Measurements from ENCODE around the gene ATG101. TPM values are rescaled to one million over a fixed set of nuclear protein-coding genes. Genes with fewer than 3 reads are reported as not detected.
A peak's percentile ranks its signal among the peaks of the same experiment; 100 is the strongest.

Gene ATG101
- total and polyA plus RNA-seq, 9 of the 15 experiments (the other 6 are each of a cell fraction or from before 2014, with no cell fraction given) = 2.9 to 52.4 (median 29.7) TPM

DNA sequence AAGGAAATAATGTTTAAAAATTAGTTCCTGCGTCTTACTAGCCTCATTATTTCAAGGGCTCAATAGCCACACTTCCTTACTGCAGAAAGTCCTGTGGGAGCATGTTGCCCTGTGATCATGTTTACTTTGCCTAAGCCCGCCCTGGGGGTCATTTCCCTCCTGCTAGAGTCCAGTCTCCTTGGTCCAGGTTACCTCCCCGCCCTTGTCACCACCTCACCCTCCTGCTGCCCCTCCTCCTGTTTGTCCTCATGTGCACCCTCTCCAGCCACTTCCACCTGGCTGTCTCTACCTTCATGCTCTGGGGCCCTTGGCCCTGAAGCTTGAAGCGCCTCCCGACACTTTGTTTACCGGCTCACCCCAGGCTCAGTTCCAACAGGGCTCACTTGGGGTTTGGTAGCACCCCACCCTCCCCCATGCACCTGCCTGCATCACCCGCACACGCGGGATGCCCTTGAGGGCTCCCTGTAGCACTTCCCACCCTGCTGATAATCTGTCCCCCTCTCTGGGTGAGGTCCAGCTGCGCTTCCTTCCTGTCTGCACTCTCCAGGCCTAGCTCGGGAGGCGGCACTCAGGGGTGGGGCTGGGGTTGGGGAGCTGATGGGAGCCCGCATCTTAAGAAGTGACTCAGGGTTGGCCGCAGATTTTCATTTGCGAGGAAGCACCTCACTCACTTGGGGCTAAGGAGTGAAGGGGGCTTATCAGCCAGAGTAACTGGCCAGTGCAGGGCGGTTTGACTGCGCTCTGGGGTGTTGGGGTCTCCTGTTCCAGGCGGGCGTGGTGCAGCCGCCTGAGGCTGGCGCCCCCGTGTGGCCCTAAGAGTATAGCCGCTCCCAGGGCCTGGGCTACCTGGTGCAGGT, 49.8 kb downstream of the ATG101 start:
- peaks cover 13 to 53% of the 10 kb centered on the region in 2 experiments for H3K27me3 ChIP-seq (ENCODE audit: control insufficient read depth in 2 of 2, insufficient read depth in 2 of 2, low read length in 2 of 2)
- H3K79me2 ChIP-seq (ENCODE audit: control insufficient read depth, insufficient read depth, low read length) = no peaks in the 10 kb centered on the region
- H3K4me3 ChIP-seq = no peak overlapping the region
- WGBS (ENCODE audit: insufficient coverage, low coverage, missing lambda C conversion rate) = 4% methylated on average over 18 of the region's 23 CpGs
- H3K9me3 ChIP-seq (replicated peaks; ENCODE audit: control insufficient read depth, insufficient read depth, low read depth, low read length) = no peaks in the 10 kb centered on the region
- H2AFZ ChIP-seq (ENCODE audit: low read depth, low read length) = no peak overlapping the region
- H4K20me1 ChIP-seq (replicated peaks; ENCODE audit: control insufficient read depth, insufficient read depth, low read length) = no peaks in the 10 kb centered on the region
- H3K9me1 ChIP-seq (ENCODE audit: control insufficient read depth, insufficient read depth, low read length) = no peaks in the 10 kb centered on the region
- ChIA-PET POLR2A (interaction anchor here (0.9 kb wide), 1 partner anchor 13 kb away, joined by 7 read pairs; no protein-coding TSS in a partner anchor), CTCF (ENCODE audit: low intra/inter-chr PET ratio) (interaction anchor here (2.6 kb wide), 1 partner anchor 94 kb away, joined by 11 read pairs; no protein-coding TSS in a partner anchor)
- no peak overlapping the region for H3K27ac ChIP-seq (ENCODE audit: extremely low read depth, low read depth, low read length)
- DNase-seq (ENCODE audit: extremely low read depth in 1 of 4, low spot score in 3 of 4) (peak; percentile 73 to 82 (median 79)), ATAC-seq (peak; percentile 94), FAIRE-seq (no peak)
- H3K4me1 ChIP-seq (replicated peaks in 1 of 2; ENCODE audit: control insufficient read depth in 2 of 2, insufficient read depth in 2 of 2, low read length in 2 of 2) = peaks cover 0 to 14% of the 10 kb centered on the region in 2 experiments; a peak in 2 of 5 replicates
- H3K36me3 ChIP-seq (ENCODE audit: control insufficient read depth, insufficient read depth, low read length) = no peaks in the 10 kb centered on the region
- intact Hi-C loops (cut with micrococcal nuclease) (loop anchor here (5.0 kb wide), 1 partner anchor 37 kb away; no protein-coding TSS in a partner anchor), in situ Hi-C loops (cut with MboI) (loop anchor here (5.0 kb wide), 1 partner anchor 92 kb away; no protein-coding TSS in a partner anchor)
- peak overlapping the region in 1 of 2 experiments; percentile 14; a peak in 1 of 4 replicates for H3K9ac ChIP-seq (ENCODE audit: insufficient read depth in 1 of 2, low read depth in 2 of 2, low read length in 2 of 2)
- no TSS peak for BruUV-seq (replicated peaks)
- H3K4me2 ChIP-seq (ENCODE audit: insufficient read depth, low read length) = no peak overlapping the region
- TF ChIP-seq ZNF41 (CRISPR knock-in tag; conservative IDR thresholded peaks at IDR 0.05) = no peak
- TF ChIP-seq FUS (optimal IDR thresholded peaks at IDR 0.05; ENCODE audit: low read depth, low read length) = no peak
- 0 out of 4 replicates have a peak, but pooled peaks of 1 of the 2 experiments have one; percentile 13 for TF ChIP-seq RCOR1 (IDR thresholded peaks at IDR 0.05; ENCODE audit: borderline replicate concordance in 1 of 2, low read depth in 2 of 2, low read length in 2 of 2)
- no peak for TF ChIP-seq RNF2 (IDR thresholded peaks at IDR 0.05)
- peak in 1 of 2 experiments; percentile 36; a peak in 2 of 4 replicates for TF ChIP-seq RAD21 (CRISPR knock-in tag; conservative IDR thresholded peaks at IDR 0.05 in 1 of 2, IDR thresholded peaks at IDR 0.05 in 1 of 2)
- TF ChIP-seq, protein P1, sequence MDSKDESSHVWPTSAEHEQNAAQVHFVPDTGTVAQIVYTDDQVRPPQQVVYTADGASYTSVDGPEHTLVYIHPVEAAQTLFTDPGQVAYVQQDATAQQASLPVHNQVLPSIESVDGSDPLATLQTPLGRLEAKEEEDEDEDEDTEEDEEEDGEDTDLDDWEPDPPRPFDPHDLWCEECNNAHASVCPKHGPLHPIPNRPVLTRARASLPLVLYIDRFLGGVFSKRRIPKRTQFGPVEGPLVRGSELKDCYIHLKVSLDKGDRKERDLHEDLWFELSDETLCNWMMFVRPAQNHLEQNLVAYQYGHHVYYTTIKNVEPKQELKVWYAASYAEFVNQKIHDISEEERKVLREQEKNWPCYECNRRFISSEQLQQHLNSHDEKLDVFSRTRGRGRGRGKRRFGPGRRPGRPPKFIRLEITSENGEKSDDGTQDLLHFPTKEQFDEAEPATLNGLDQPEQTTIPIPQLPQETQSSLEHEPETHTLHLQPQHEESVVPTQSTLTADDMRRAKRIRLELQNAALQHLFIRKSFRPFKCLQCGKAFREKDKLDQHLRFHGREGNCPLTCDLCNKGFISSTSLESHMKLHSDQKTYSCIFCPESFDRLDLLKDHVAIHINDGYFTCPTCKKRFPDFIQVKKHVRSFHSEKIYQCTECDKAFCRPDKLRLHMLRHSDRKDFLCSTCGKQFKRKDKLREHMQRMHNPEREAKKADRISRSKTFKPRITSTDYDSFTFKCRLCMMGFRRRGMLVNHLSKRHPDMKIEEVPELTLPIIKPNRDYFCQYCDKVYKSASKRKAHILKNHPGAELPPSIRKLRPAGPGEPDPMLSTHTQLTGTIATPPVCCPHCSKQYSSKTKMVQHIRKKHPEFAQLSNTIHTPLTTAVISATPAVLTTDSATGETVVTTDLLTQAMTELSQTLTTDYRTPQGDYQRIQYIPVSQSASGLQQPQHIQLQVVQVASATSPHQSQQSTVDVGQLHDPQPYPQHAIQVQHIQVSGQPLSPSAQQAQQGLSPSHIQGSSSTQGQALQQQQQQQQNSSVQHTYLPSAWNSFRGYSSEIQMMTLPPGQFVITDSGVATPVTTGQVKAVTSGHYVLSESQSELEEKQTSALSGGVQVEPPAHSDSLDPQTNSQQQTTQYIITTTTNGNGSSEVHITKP (IDR thresholded peaks at IDR 0.05; ENCODE audit: partially characterized antibody) = no peak
- no peak for TF ChIP-seq ZNF79 (CRISPR knock-in tag; IDR thresholded peaks at IDR 0.05; ENCODE audit: low read depth)
- no peak for TF ChIP-seq ZNF23 (CRISPR knock-in tag; IDR thresholded peaks at IDR 0.05)
- peak; percentile 62 for TF ChIP-seq ZNF384 (IDR thresholded peaks at IDR 0.05; ENCODE audit: low read depth, low read length)
- TF ChIP-seq, protein P2, sequence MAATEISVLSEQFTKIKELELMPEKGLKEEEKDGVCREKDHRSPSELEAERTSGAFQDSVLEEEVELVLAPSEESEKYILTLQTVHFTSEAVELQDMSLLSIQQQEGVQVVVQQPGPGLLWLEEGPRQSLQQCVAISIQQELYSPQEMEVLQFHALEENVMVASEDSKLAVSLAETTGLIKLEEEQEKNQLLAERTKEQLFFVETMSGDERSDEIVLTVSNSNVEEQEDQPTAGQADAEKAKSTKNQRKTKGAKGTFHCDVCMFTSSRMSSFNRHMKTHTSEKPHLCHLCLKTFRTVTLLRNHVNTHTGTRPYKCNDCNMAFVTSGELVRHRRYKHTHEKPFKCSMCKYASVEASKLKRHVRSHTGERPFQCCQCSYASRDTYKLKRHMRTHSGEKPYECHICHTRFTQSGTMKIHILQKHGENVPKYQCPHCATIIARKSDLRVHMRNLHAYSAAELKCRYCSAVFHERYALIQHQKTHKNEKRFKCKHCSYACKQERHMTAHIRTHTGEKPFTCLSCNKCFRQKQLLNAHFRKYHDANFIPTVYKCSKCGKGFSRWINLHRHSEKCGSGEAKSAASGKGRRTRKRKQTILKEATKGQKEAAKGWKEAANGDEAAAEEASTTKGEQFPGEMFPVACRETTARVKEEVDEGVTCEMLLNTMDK (IDR thresholded peaks at IDR 0.05; ENCODE audit: borderline replicate concordance, insufficient read depth, low read depth, low read length, poor library complexity, severe bottlenecking) = peak; percentile 86

All from K562 (cell line).